ENCODE data around the gene ITGA11. TPM values are rescaled to one million over a fixed set of nuclear protein-coding genes. Genes with fewer than 3 reads are reported as not detected.

ITGA11 gene
- total and polyA plus RNA-seq, 9 donors, result 1.2 to 34.5 (median 4.4) TPM

DNA sequence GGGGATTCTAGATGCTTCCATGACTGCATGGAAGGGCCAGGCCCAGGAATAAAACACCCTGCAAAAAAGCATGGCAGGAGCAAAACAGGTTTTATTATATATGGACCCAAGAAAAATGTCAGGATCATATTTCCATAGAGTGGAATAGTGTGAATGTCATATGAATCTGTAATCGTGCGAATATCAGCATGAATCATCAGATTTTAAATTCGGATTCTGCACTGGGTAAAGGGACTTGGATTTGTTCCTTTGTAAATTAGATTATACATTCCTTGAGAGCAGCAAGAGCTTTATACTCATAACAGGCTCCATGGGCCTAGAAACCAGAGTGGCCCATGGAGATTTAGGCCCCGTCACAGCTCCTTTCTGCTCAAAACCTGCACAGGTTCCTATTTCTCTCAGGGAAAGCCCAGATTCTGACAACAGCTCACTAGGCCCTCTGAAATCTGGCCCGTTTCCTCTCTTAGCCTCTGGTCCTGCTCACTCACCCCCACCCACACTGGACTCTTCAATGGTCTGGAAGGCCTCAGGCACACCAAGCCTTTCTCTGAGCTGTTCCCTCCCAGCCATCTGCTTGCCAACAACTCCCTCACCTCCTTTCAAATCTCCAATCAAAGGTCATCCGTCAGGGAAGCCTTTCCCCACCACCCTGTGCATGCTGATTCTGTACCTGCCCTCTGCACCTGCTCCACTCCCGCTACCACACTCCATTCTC lies 78.4 kb downstream of the ITGA11 start:
- H3K36me3 ChIP-seq, result no peaks in the 10 kb centered on the region
- peaks cover 9% of the 10 kb centered on the region for H3K4me1 ChIP-seq (ENCODE audit: insufficient read depth)
- H3K27ac ChIP-seq, result no peak overlapping the region
- 82 to 94% (median 88%) methylated on average over 7 of the region's 7 CpGs for WGBS, 3 donors
- no peak for TF ChIP-seq CTCF (IDR thresholded peaks at IDR 0.05)
- no peak for TF ChIP-seq POLR2A (IDR thresholded peaks at IDR 0.05)
- TF ChIP-seq EP300 (IDR thresholded peaks at IDR 0.05), result no peak
- no peaks in the 10 kb centered on the region for H3K27me3 ChIP-seq
- H3K9me3 ChIP-seq, result no peaks in the 10 kb centered on the region
- no peak for DNase-seq
- intact Hi-C loops (cut with DNase I), result no loop called here
- H3K4me3 ChIP-seq, result no peak overlapping the region

DNA sequence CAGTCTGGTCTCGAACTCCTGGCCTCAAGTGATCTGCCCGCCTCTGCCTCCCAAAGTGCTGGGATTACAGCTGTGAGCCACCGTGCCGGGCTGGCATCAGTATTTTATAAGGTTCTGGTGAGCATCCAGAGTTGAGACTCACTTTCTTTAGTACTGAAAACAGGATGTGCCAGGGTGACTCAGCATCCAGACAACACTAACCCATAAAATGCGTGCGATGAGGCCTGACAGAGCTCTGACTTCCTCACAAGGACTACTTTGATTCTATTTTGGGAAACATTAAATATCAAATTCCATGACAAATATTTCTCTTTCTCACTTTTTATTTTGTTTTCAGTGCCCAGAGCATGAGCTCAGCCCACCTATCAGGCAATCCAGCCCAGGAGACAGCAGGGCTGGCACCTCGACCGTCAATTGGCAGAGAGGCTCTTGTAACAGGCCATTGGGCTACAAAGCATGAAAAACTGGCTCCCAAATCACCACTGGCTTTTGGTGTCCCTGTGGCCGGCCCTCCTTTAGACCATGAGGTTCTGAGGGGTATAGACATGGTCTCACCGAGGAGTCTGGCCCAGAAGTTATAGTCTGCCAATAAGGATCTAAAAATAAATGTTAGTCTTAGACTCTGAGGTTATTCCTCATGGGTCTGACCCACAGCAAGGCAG lies 79.4 kb downstream of the ITGA11 start:
- Histone ChIP-seq H3K27ac (peak overlapping the region; percentile 16 to 56), H3K4me1 (ENCODE audit: insufficient read depth) (peaks cover 9% of the 10 kb centered on the region), H3K36me3 (no peaks in the 10 kb centered on the region), H3K4me3 (no peak overlapping the region), H3K27me3 (no peaks in the 10 kb centered on the region), H3K9me3 (no peaks in the 10 kb centered on the region)
- WGBS, 3 donors, result 42 to 51% (median 42%) methylated on average over 10 of the region's 10 CpGs
- peak in 3 of 5 donors; percentile 34 to 60 (median 41) for DNase-seq
- intact Hi-C loops (cut with DNase I), result no loop called here
- TF ChIP-seq EP300 (IDR thresholded peaks at IDR 0.05) (no peak), POLR2A (IDR thresholded peaks at IDR 0.05) (no peak), CTCF (IDR thresholded peaks at IDR 0.05) (no peak)

GRCh38 chr15:68349151-68349550 lies 82.8 kb downstream of the ITGA11 start:
- intact Hi-C loops (cut with DNase I), result no loop called here
- 77 to 84% (median 79%) methylated on average over 6 of the region's 6 CpGs for WGBS, 3 donors
- peaks cover 5% of the 10 kb centered on the region for H3K4me1 ChIP-seq (ENCODE audit: insufficient read depth)
- H3K9me3 ChIP-seq, result no peaks in the 10 kb centered on the region
- DNase-seq, result no peak
- H3K27me3 ChIP-seq, result no peaks in the 10 kb centered on the region
- TF ChIP-seq CTCF (IDR thresholded peaks at IDR 0.05) (no peak), EP300 (IDR thresholded peaks at IDR 0.05) (no peak), POLR2A (IDR thresholded peaks at IDR 0.05) (no peak)
- H3K4me3 ChIP-seq, result no peak overlapping the region
- no peak overlapping the region for H3K27ac ChIP-seq
- H3K36me3 ChIP-seq, result no peaks in the 10 kb centered on the region

DNA sequence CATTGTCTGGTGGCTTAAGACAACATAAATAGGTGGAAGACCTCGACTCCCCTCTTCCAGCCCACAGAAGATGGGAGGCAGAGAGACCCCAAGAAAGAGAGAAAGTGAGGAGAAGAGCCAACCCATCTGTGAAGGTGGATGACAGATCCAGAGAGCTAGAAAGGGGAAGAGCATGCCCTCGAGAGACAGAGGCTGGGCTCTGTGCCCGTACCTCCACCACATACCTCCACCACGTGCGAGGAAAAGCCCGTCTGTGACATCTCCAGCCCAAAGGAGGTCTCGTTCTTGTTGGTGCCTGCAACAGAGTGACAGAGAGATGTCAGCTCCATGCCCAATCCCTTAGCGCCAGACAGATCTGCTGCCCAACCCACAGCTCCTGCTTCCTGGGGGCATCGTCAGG lies 83.4 kb downstream of the ITGA11 start:
- H3K4me3 ChIP-seq, result no peak overlapping the region
- DNase-seq, result no peak
- TF ChIP-seq EP300 (IDR thresholded peaks at IDR 0.05) (no peak), CTCF (IDR thresholded peaks at IDR 0.05) (no peak), POLR2A (IDR thresholded peaks at IDR 0.05) (no peak)
- H3K27ac ChIP-seq, result no peak overlapping the region
- no peaks in the 10 kb centered on the region for H3K36me3 ChIP-seq
- H3K9me3 ChIP-seq, result no peaks in the 10 kb centered on the region
- no peaks in the 10 kb centered on the region for H3K27me3 ChIP-seq
- peaks cover 5% of the 10 kb centered on the region for H3K4me1 ChIP-seq (ENCODE audit: insufficient read depth)
- WGBS, 3 donors, result 87 to 90% (median 87%) methylated on average over 9 of the region's 9 CpGs
- intact Hi-C loops (cut with DNase I), result no loop called here

Data from ovary (tissue), 9 donors.